ENCODE data around the gene ASPA.
"Not testable (repeated sequence)": the region's sequence is repeated elsewhere in the genome, so short reads cannot be mapped to it uniquely, and the experiment has no call there.

The ASPA gene

DNA sequence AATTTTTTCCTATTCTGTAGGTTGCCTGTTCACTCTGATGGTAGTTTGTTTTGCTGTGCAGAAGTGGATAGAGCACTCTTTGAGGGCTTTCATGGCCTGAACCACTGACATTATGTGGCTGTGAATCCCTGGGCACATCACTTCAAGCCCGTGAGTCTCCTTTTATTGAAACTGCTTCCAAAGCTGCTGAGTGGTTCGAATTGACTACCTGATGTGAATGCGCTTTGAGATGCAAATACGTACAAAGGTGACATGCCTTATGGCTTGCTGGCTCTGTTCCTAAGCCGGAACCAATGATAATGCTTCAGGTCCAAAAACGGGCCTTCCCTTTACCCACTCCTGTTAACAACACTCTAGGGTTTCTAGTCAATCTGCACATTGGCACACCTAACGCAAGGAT lies 34.3 kb downstream of the ASPA start:
- DNase-seq, result no peak

GRCh38 chr17:3511852-3512504 lies 36.2 kb downstream of the ASPA start:
- DNase-seq, result no peak

DNA sequence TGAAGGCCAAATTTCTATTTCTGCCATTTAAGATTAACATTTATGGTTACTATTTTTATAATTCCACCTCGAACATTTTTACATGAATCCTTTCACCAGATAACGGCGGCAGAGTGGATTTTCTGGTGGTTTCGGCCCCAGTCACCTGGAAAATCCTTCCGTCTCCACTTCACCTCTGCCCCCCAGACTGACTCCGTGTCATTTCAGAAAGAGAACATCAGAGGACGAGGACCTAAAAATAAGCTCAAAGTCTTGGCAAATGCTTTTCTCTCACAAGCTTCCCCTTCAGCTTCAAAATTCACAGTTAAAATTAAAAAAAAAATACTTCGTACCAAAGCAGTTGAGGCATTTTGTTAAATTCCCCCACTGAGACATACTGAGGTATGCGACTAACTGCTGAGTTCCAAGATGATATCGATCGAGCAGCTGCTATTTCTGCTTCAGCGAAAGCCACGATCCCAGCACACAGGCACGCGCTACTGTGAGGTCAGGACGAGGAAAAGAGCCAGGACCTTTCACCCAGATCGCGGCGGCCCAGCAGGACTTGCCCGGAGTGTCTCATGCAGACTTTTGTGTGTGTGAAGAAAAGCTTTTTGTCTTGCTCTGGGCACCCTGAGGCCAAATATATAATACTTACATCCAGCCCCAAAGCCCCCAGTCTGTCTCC lies 36.8 kb downstream of the ASPA start:
- no peak for DNase-seq

DNA sequence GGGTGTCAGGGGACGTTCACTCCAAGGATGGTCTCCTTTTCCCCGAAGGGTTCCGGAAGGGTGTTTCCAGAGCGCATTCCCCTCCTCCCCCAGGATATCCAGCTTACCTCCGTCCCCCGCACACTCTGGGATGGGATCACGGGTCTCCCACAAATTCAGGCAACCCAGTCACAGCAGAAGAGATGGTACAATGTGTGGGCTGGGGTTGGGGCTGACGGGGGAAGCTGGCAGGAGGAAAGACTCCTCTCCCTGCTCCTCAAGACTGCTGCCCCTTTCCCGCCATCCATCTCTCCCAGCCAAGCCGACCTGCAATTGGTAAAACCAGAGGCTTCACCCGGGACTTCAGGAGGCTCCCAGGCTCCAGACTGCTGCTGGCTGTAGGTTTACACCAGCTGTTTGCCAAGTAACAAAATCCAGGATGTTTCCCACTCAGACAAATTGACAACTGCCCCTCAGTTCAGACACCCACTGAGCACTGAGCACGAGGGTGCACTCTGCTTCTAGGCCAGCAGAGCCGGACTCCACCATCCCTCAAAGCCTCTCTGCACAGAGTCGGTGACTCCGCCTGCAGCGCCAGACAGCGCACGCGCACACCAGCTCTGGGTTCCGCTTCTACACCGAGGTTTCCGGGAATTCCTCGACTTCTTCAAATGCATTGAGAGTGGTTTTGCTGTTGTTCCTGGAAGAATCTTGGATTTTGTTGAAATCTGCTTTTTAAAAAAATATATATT lies 37.7 kb downstream of the ASPA start:
- no peak for DNase-seq

DNA sequence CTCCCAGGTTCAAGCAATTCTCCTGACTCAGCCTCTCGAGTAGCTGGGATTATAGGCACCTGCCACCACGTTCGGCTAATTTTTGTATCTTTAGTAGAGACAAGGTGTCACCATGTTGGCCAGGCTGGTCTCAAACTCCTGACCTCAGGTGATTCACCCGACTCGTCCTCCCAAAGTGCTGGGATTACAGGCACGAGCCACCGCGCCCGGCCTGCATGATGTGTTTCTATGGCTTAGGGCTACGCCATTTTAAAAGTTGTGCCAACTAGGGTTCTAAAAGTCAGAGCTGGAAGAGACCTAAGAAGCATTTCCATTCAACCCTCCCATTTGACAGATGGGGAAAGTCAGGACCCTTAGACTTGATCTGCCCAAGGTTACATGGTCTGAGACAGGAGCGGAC lies 38.4 kb downstream of the ASPA start:
- not testable (repeated sequence) for DNase-seq

GRCh38 chr17:3514873-3515272 lies 39.1 kb downstream of the ASPA start:
- no peak for DNase-seq

DNA sequence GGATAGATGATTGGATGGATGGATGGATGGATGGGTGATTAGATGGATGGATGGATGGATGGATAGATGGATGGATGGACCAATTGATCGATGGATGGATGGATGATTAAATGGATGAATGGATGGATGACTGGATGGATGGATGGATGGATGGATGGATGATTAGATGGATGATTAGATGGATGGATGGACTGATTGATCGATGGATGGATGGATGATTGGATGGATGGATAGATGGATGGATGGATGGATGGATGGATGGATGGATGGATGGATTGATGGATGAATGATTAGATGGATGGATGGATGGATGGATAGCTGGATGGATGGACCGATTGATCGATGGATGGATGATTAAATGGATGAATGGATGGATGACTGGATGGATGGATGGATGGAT lies 43.7 kb downstream of the ASPA start:
- not testable (repeated sequence) for DNase-seq

DNA sequence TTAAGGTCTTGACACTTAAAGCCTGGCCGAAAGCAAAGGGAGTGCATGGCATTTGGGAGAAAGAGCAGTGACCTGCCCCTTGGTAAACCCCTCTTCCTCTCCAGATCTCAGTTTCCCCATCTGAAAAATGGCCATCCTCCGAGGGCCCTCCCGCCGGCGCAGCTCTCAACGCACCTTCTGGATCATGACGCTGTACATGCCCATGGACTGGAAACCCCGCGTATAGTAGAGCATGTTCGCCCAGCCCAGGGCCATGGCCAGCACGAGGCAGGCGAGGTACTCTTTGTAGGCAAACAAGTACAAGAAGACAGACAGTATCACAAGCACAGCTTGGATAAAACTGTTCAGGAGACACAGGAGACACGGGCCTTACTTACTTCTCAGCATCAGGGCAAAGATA lies 48.2 kb downstream of the ASPA start:
- no peak for DNase-seq

GRCh38 chr17:3526491-3526890 lies 50.7 kb downstream of the ASPA start:
- no peak for DNase-seq

- DNase-seq, result no peak
Observed at GRCh38 chr17:3526971-3527370, 51.2 kb downstream of the ASPA start.

DNA sequence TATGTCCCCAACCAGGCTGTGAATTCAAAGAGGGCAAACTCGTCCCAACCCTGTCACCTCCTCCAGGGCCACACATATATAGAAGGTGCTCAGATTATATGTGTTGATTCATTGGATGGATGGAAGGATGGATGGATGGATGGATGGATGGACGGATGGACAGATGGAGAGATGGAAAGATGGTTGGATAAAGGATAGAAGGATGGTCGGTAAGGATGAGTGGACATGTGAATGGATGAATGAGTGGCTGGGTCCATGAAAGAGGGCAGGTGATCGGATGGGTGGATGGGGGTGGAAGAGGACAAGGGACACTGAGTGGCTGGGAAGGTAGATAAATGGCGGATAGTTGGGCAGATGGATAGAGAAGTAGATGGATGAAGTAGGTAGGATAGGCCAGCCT lies 51.7 kb downstream of the ASPA start:
- no peak for DNase-seq

DNA sequence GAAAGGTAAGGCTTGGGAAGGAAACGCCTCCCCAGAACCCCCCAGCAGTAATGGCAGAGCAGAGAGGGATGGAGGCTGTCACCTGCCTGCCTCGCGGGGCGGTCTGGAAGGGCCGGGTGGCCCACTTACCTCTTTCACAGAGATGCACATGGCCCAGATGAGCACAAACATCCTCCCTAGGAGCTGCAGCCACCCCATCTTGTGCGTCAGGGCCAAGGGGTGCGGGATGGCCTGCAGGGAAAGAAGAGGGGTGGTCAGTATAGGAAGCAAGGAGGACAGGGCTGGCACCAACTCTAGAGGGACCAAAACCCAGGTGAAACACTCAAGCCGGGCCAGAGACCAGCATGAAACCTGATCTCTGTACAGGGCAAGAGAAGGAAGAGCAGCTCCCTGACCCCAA lies 52.1 kb downstream of the ASPA start:
- DNase-seq, result no peak

DNA sequence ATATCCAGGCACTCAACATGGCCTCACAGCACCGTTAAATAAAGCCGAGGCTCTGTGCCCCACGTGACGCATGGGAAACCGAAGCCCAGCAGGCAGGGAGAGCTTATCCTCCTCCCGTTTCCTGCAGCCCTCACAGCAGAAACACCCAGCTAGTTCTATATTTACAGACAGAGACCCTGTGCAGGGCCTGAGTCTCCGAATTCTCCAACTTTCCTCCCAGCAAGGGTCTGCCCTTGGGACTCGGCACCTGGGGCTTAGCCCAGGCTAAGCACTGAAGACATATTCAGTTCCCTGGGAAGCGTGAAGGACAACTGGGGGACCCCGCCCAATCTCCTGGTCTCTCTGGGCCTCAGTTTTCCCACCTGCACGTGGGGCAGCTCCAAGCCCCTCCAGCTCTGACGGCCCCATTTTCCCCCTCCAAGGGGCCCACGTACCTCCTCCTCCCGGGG lies 52.6 kb downstream of the ASPA start:
- peak in 1 of 2 experiments; percentile 0 for DNase-seq

DNA sequence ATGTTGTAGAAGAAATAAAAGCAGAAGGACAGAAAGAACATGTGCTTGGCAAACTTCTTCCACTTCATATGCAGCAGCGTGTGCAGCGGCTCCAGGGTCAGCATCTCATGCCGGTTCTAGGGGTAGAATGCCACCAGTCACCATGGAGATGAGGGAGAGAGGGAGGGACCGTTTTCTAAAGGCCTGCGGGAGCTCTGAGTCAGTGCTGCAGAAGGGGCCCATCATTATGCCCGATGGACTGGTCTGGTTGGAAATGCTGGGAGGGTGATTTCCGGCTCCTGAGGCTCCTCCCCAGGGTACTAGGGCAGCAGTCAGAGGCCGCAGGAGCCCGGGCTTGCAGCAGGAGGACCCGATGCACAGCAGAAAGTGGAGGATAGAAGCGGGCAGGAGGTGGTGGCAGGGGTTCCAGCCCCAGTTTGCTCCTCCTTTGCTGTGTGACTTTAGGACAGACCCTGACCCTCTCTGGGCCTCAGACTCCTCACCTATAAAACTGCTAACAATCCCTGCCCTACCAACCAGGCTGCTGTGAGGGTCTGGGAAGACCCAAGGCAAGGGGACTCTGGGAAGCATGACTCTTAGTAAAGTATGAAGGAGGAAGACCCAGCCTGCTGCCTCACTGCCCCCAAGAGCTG lies 53.2 kb downstream of the ASPA start:
- DNase-seq, result no peak

DNA sequence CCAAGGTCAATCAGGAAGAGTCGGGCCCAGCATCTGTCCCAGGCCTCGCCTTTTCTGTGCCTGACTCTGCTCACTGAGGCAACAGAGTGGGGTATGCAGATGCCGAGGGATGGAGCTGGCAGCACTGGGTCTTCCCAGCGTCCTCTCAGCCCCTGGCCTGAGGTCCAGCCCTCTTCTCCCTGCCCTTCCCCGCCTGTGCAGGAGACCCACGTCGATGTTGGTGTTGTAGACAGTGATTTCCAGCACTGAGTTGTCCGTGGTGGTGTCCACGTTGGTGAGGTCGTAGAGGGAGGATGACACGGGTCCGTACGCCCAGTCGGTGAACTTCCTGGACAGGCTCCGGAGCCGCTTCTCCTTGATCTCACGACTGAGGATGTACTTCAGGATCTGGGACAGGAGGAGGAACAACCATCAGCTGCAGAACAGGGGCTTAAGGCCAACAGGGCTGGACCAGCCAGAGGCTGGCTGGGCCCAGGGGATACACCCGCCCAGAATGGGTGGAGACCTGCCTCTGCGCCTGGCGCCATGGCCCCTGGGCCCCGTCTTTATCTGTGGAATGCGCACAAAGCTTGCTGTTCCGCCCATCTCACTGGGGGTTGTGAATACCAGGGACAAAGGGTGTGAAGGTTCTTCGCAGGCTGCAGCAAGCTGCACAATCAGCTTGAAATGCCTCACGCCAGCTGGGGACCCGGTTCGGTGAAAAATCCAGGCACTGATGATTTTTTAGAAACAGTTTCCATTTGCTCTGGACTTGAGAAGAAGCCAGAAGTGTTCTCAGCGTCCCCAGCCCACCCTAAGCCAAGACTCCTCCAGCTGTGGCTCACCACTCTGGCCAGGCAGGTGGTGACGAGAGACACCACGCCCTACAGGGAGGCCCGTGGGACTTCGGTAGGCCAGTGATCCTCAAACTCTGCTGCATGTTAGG lies 54.3 kb downstream of the ASPA start:
- no peak for DNase-seq

- no peak for DNase-seq
Observed at GRCh38 chr17:3531266-3532101, 55.7 kb downstream of the ASPA start.

- DNase-seq, result no peak
Observed at GRCh38 chr17:3532106-3532858, 56.5 kb downstream of the ASPA start.

- no peak for DNase-seq
Observed at GRCh38 chr17:3532859-3533142, 57.0 kb downstream of the ASPA start.

- DNase-seq, result no peak
Observed at GRCh38 chr17:3533752-3534151, 58.0 kb downstream of the ASPA start.

DNA sequence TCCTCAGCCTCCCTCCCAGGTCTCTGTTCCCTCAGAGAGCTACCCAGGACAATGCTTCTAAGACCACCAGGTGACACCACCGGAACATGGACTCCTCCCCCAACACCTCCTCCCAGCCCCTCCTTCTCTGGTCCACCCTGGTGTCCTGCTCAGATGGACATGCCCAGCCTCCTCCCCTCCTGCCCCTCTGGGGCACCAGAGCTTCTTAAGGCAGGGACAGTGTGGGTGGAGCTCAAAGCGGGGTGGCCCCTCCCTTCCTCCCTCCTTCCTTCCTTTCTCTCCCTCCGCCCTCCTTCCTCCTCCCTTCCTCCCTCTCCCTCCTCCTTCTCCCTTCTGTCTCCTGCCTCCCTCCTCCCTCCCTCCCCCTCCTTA lies 59.1 kb downstream of the ASPA start:
- DNase-seq, result peak in 1 of 2 experiments; percentile 0
